ENCODE results near the gene RPP25.
A peak's percentile ranks its signal among the peaks of the same experiment; 100 is the strongest.

Gene RPP25

GRCh38 chr15:74978077-74978476 is 21.5 kb upstream of the RPP25 start:
- no peak for TF ChIP-seq ZNF214 (tag by site-specific recombination; IDR thresholded peaks at IDR 0.05; ENCODE audit: borderline replicate concordance)
- TF ChIP-seq ZNF600 (tag by site-specific recombination; IDR thresholded peaks at IDR 0.05) = no peak
- TF ChIP-seq ZNF544 (tag by site-specific recombination; IDR thresholded peaks at IDR 0.05) = no peak
- no peak for TF ChIP-seq ZNF626 (tag by site-specific recombination; IDR thresholded peaks at IDR 0.05)
- TF ChIP-seq ZNF132 (tag by site-specific recombination; IDR thresholded peaks at IDR 0.05; ENCODE audit: borderline replicate concordance) = no peak
- no peak for TF ChIP-seq ZNF366 (tag by site-specific recombination; conservative IDR thresholded peaks at IDR 0.05)
- TF ChIP-seq ZNF704 (tag by site-specific recombination; IDR thresholded peaks at IDR 0.05) = no peak
- TF ChIP-seq ZNF157 (tag by site-specific recombination; IDR thresholded peaks at IDR 0.05) = no peak
- TF ChIP-seq BCL11B (tag by site-specific recombination; IDR thresholded peaks at IDR 0.05; ENCODE audit: low read depth) = no peak
- no peak for TF ChIP-seq ZNF585B (tag by site-specific recombination; IDR thresholded peaks at IDR 0.05)
- no peak for TF ChIP-seq ZBTB44 (tag by site-specific recombination; IDR thresholded peaks at IDR 0.05)
- TF ChIP-seq PRDM2 (tag by site-specific recombination; IDR thresholded peaks at IDR 0.05; ENCODE audit: borderline replicate concordance) = no peak
- TF ChIP-seq ZNF341 (tag by site-specific recombination; IDR thresholded peaks at IDR 0.05; ENCODE audit: low read depth) = no peak
- TF ChIP-seq ZNF184 (tag by site-specific recombination; IDR thresholded peaks at IDR 0.05) = no peak
- no peak for TF ChIP-seq ZNF133 (tag by site-specific recombination; IDR thresholded peaks at IDR 0.05)
- no peak for TF ChIP-seq ZNF302 (tag by site-specific recombination; IDR thresholded peaks at IDR 0.05; ENCODE audit: low read depth)
- Histone ChIP-seq H3K9me3 (ENCODE audit: control insufficient read depth, insufficient read depth, low read depth, low read length) (no peaks in the 10 kb centered on the region), H3K36me3 (ENCODE audit: control insufficient read depth in 2 of 2, insufficient read depth in 1 of 2, low read length in 2 of 2) (no peaks in the 10 kb centered on the region), H3K4me3 (ENCODE audit: low read depth, low read length) (no peak overlapping the region), H3K27ac (ENCODE audit: extremely low read depth, low read depth, low read length) (no peak overlapping the region), H3K4me1 (ENCODE audit: control insufficient read depth, insufficient read depth, low read length) (no peaks in the 10 kb centered on the region)
- ChIA-PET CTCF (interaction anchor here (0.6 to 1.3 kb wide), 5 partner anchors 10 to 330 kb away, joined by 3 to 4 read pairs (median 3); partner anchors contain the start of gene RPP25), POLR2A (interaction anchor here (1.0 kb wide), 1 partner anchor 18 kb away, joined by 4 read pairs; the partner anchor contains the start of gene SCAMP5)

- no peaks in the 10 kb centered on the region for H3K36me3 ChIP-seq (ENCODE audit: control insufficient read depth in 2 of 2, insufficient read depth in 1 of 2, low read length in 2 of 2)
- TF ChIP-seq TRIM28 (IDR thresholded peaks at IDR 0.05; ENCODE audit: borderline replicate concordance, low read length) (no peak), PRDM1 (tag by site-specific recombination; IDR thresholded peaks at IDR 0.05) (0 out of 2 replicates have a peak, but pooled peaks have one; percentile 29)
- CTCF ChIA-PET = interaction anchor here (0.7 to 1.3 kb wide), 2 partner anchors 10 to 68 kb away, joined by 3 to 4 read pairs; no protein-coding TSS in a partner anchor
- H3K4me1 ChIP-seq (ENCODE audit: control insufficient read depth, insufficient read depth, low read length) = no peaks in the 10 kb centered on the region
- POLR2A ChIA-PET = no interaction called here
- no peak overlapping the region for H3K4me3 ChIP-seq (ENCODE audit: low read depth, low read length)
- no peaks in the 10 kb centered on the region for H3K9me3 ChIP-seq (ENCODE audit: control insufficient read depth, insufficient read depth, low read depth, low read length)
- H3K27ac ChIP-seq (ENCODE audit: extremely low read depth, low read depth, low read length) = no peak overlapping the region
These were observed 21.0 kb upstream of the RPP25 start for GRCh38 chr15:74977599-74977998.

Measured in HEK293 (cell line).